GM19043 (cell line): ENCODE measurements around the gene SYNE2.
"Not testable (repeated sequence)": the region's sequence is repeated elsewhere in the genome, so short reads cannot be mapped to it uniquely, and the experiment has no call there.

Source experiments
- ATAC-seq: cut with Tn5 transposase; IDR thresholded peaks from one replicate; pipeline ENCODE4 v1.9.1; 2021; ENCODE audit warnings: low read depth; ENCODE audit not compliant: unreplicated experiment

SYNE2 gene

GRCh38 chr14:64209444-64210131 is 356.8 kb downstream of the SYNE2 start:
- peak; percentile 84 for ATAC-seq

GRCh38 chr14:64210216-64210615 is 357.4 kb downstream of the SYNE2 start:
- ATAC-seq, result no peak

- not testable (repeated sequence) for ATAC-seq
Observed at GRCh38 chr14:64210912-64211311, 358.1 kb downstream of the SYNE2 start.

- ATAC-seq, result no peak
Observed at GRCh38 chr14:64212666-64213065, 359.9 kb downstream of the SYNE2 start.

GRCh38 chr14:64213086-64213485 is 360.3 kb downstream of the SYNE2 start:
- ATAC-seq, result no peak

GRCh38 chr14:64213853-64214570 is 361.2 kb downstream of the SYNE2 start:
- no peak for ATAC-seq

GRCh38 chr14:64215274-64215673 is 362.5 kb downstream of the SYNE2 start:
- ATAC-seq, result no peak

- ATAC-seq, result no peak
Observed at GRCh38 chr14:64215978-64216377, 363.2 kb downstream of the SYNE2 start.

- no peak for ATAC-seq
Observed at GRCh38 chr14:64217308-64217707, 364.5 kb downstream of the SYNE2 start.

- ATAC-seq, result no peak
Observed at GRCh38 chr14:64217834-64218233, 365.0 kb downstream of the SYNE2 start.

- ATAC-seq, result no peak
Observed at GRCh38 chr14:64218344-64219240, 365.8 kb downstream of the SYNE2 start.

- ATAC-seq, result no peak
Observed at GRCh38 chr14:64220056-64220455, 367.3 kb downstream of the SYNE2 start.

GRCh38 chr14:64220466-64220865 is 367.7 kb downstream of the SYNE2 start:
- ATAC-seq, result no peak

- ATAC-seq, result no peak
Observed at GRCh38 chr14:64221391-64222003, 368.7 kb downstream of the SYNE2 start.

- ATAC-seq, result no peak
Observed at GRCh38 chr14:64225151-64225757, 372.4 kb downstream of the SYNE2 start.

GRCh38 chr14:64227856-64228255 is 375.1 kb downstream of the SYNE2 start:
- ATAC-seq, result no peak

- ATAC-seq, result no peak
Observed at GRCh38 chr14:64229489-64229888, 376.7 kb downstream of the SYNE2 start.

- ATAC-seq, result peak; percentile 33
Observed at GRCh38 chr14:64232095-64232838, 379.5 kb downstream of the SYNE2 start.

GRCh38 chr14:64232944-64233343 is 380.1 kb downstream of the SYNE2 start:
- ATAC-seq, result no peak
